ENCODE results near the gene FRY.

The FRY gene

DNA sequence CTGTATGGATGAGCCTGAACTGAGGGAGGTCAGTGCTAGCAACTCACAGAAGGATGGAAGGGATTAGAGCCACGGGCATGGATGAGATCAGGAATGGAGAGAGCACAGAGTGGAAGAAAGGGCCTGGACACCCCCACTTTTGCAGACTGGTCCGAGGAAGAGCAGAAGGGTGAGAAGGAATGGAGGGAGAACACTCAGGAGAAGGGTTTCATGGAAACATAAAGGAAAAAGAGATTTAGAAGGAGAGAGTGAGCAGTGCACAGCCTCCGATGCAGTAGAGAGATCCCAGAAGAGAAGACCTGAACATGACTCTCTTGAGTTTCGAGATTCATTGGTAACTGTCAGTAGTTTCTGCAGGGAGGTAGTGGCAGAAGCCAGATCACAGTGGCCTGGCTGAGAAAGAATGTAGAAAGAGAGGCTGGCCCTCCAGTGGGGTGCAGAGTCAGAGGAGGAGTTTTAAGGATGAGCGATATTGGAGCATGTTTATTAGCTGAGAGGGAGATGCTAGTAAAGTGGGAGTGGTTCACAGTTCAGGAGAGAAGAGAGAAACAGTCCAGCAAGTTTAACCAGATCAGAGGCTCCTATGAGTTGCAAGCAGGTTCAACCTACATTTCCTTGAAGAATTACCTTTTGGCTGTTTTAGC is 174.6 kb downstream of the FRY start:
- Histone ChIP-seq H3K4me2 (ENCODE audit: low read depth, low read length, poor library complexity, severe bottlenecking) (no peak overlapping the region), H3K27me3 (ENCODE audit: insufficient read depth, low read length, poor library complexity, severe bottlenecking) (no peaks in the 10 kb centered on the region), H3K9me3 (ENCODE audit: insufficient read depth, low read depth, low read length) (no peaks in the 10 kb centered on the region), H3K4me1 (ENCODE audit: insufficient read depth, low read length, poor library complexity, severe bottlenecking) (peaks cover 9% of the 10 kb centered on the region), H3K36me3 (ENCODE audit: insufficient read depth, low read length) (no peaks in the 10 kb centered on the region), H3K79me2 (ENCODE audit: insufficient read depth, low read length) (no peaks in the 10 kb centered on the region), H3F3A (ENCODE audit: low read depth) (no peaks in the 10 kb centered on the region), H2AFZ (ENCODE audit: low read length) (no peak overlapping the region), H3K9ac (ENCODE audit: low read depth, low read length, poor library complexity, severe bottlenecking) (no peak overlapping the region), H3K4me3 (ENCODE audit: low read length, poor library complexity, severe bottlenecking) (no peak overlapping the region), H3K9me2 (replicated peaks; ENCODE audit: low read depth, low read length) (no peaks in the 10 kb centered on the region), H4K20me1 (ENCODE audit: insufficient read depth, low read length, poor library complexity, severe bottlenecking) (no peaks in the 10 kb centered on the region)
- TF ChIP-seq, protein P1, sequence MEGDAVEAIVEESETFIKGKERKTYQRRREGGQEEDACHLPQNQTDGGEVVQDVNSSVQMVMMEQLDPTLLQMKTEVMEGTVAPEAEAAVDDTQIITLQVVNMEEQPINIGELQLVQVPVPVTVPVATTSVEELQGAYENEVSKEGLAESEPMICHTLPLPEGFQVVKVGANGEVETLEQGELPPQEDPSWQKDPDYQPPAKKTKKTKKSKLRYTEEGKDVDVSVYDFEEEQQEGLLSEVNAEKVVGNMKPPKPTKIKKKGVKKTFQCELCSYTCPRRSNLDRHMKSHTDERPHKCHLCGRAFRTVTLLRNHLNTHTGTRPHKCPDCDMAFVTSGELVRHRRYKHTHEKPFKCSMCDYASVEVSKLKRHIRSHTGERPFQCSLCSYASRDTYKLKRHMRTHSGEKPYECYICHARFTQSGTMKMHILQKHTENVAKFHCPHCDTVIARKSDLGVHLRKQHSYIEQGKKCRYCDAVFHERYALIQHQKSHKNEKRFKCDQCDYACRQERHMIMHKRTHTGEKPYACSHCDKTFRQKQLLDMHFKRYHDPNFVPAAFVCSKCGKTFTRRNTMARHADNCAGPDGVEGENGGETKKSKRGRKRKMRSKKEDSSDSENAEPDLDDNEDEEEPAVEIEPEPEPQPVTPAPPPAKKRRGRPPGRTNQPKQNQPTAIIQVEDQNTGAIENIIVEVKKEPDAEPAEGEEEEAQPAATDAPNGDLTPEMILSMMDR (conservative IDR thresholded peaks at IDR 0.05; ENCODE audit: low read length), result no peak
- TF ChIP-seq EZH2phosphoT487 (IDR thresholded peaks at IDR 0.05; ENCODE audit: borderline replicate concordance), result no peak

DNA sequence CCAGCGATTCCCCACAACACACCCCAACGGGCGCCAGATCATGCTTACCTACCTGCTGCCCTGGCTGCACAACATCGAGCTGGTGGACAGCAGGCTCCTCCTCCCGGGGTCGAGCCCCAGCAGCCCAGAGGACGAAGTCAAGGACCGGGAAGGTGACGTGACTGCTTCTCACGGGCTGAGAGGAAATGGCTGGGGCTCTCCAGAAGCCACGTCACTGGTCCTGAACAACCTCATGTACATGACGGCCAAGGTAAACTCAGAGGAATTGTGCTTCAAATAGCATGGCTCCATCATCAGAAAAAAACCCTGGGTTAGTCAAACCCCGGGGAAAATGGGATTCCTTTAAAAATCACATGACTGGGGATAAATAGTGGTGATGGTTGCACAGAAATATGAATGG is 177.3 kb downstream of the FRY start:
- Histone ChIP-seq H3K9me2 (replicated peaks; ENCODE audit: low read depth, low read length) (no peaks in the 10 kb centered on the region), H3K4me2 (ENCODE audit: low read depth, low read length, poor library complexity, severe bottlenecking) (no peak overlapping the region), H3K79me2 (ENCODE audit: insufficient read depth, low read length) (no peaks in the 10 kb centered on the region), H4K20me1 (ENCODE audit: insufficient read depth, low read length, poor library complexity, severe bottlenecking) (no peaks in the 10 kb centered on the region), H3K9me3 (ENCODE audit: insufficient read depth, low read depth, low read length) (no peaks in the 10 kb centered on the region), H3K27me3 (ENCODE audit: insufficient read depth, low read length, poor library complexity, severe bottlenecking) (no peaks in the 10 kb centered on the region), H3K36me3 (ENCODE audit: insufficient read depth, low read length) (no peaks in the 10 kb centered on the region), H3K9ac (ENCODE audit: low read depth, low read length, poor library complexity, severe bottlenecking) (no peak overlapping the region), H3F3A (ENCODE audit: low read depth) (no peaks in the 10 kb centered on the region), H3K4me3 (ENCODE audit: low read length, poor library complexity, severe bottlenecking) (no peak overlapping the region), H2AFZ (ENCODE audit: low read length) (no peak overlapping the region), H3K4me1 (ENCODE audit: insufficient read depth, low read length, poor library complexity, severe bottlenecking) (peaks cover 9% of the 10 kb centered on the region)
- TF ChIP-seq, protein P1 (conservative IDR thresholded peaks at IDR 0.05; ENCODE audit: low read length), result no peak
- TF ChIP-seq EZH2phosphoT487 (IDR thresholded peaks at IDR 0.05; ENCODE audit: borderline replicate concordance), result no peak

DNA sequence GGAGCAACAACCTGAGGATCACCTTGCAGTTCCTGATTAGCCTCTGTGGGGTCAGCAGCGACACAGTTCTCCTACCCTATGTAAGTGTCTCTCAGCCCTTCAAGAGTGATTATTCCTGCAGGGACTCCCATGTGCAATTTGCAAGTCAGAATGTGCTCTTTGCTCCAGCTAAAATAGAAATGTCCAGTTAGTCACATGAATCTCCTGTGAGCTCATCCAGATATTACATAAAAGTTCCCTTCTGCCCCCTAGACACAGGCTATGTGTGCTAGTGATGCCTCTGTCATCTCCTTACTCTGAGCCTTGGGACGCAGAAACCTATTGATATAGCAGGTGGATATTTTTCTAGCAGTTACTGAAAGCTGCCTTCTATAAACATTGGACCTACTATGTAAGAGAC is 178.1 kb downstream of the FRY start:
- Histone ChIP-seq H2AFZ (ENCODE audit: low read length) (no peak overlapping the region), H3F3A (ENCODE audit: low read depth) (no peaks in the 10 kb centered on the region)

More for the DNA sequence above, 178.1 kb downstream of the FRY start:
- no peaks in the 10 kb centered on the region for H3K9me2 ChIP-seq (replicated peaks; ENCODE audit: low read depth, low read length)
- peaks cover 9% of the 10 kb centered on the region for H3K4me1 ChIP-seq (ENCODE audit: insufficient read depth, low read length, poor library complexity, severe bottlenecking)
- no peaks in the 10 kb centered on the region for H3K36me3 ChIP-seq (ENCODE audit: insufficient read depth, low read length)
- H3K4me3 ChIP-seq (ENCODE audit: low read length, poor library complexity, severe bottlenecking), result no peak overlapping the region
- no peaks in the 10 kb centered on the region for H3K9me3 ChIP-seq (ENCODE audit: insufficient read depth, low read depth, low read length)
- no peaks in the 10 kb centered on the region for H3K79me2 ChIP-seq (ENCODE audit: insufficient read depth, low read length)
- H3K4me2 ChIP-seq (ENCODE audit: low read depth, low read length, poor library complexity, severe bottlenecking), result no peak overlapping the region
- TF ChIP-seq EZH2phosphoT487 (IDR thresholded peaks at IDR 0.05; ENCODE audit: borderline replicate concordance), result no peak
- TF ChIP-seq, protein P1 (conservative IDR thresholded peaks at IDR 0.05; ENCODE audit: low read length), result no peak
- no peaks in the 10 kb centered on the region for H4K20me1 ChIP-seq (ENCODE audit: insufficient read depth, low read length, poor library complexity, severe bottlenecking)
- no peak overlapping the region for H3K9ac ChIP-seq (ENCODE audit: low read depth, low read length, poor library complexity, severe bottlenecking)
- no peaks in the 10 kb centered on the region for H3K27me3 ChIP-seq (ENCODE audit: insufficient read depth, low read length, poor library complexity, severe bottlenecking)
